ENCODE data around the gene ZNF155. TPM values are rescaled to one million over a fixed set of nuclear protein-coding genes. Genes with fewer than 3 reads are reported as not detected.
"Not testable (repeated sequence)": the region's sequence is repeated elsewhere in the genome, so short reads cannot be mapped to it uniquely, and the experiment has no call there.

Gene ZNF155
- polyA plus RNA-seq, 1 experiment: 8.2 TPM

DNA sequence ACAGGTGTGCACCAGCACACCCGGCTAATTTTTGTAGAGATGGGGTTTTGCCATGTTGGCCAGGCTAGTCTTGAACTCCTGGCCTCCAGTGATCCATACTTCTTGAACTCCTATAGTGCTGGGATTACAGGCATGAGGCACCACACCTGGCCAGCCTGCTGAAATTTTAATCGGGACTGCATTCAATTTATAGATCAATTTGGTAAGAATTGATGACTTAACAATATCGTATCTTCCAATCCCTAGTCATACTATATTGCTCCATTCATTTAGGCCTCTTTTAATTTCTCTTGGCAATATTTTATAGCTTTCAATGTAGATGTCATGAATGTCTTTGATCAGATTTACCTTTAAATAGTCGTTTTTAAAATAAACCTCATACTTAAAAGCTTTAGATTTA lies 43.3 kb upstream of the ZNF155 start:
- H3K9me3 ChIP-seq (ENCODE audit: control insufficient read depth, insufficient read depth, low read length): no peaks in the 10 kb centered on the region; the same call in 1 of the 2 replicates
- H3K27ac ChIP-seq (ENCODE audit: low read depth, low read length): no peak overlapping the region
- no peak overlapping the region for H3K4me3 ChIP-seq (ENCODE audit: low read depth, low read length)
- TF ChIP-seq, protein P1, sequence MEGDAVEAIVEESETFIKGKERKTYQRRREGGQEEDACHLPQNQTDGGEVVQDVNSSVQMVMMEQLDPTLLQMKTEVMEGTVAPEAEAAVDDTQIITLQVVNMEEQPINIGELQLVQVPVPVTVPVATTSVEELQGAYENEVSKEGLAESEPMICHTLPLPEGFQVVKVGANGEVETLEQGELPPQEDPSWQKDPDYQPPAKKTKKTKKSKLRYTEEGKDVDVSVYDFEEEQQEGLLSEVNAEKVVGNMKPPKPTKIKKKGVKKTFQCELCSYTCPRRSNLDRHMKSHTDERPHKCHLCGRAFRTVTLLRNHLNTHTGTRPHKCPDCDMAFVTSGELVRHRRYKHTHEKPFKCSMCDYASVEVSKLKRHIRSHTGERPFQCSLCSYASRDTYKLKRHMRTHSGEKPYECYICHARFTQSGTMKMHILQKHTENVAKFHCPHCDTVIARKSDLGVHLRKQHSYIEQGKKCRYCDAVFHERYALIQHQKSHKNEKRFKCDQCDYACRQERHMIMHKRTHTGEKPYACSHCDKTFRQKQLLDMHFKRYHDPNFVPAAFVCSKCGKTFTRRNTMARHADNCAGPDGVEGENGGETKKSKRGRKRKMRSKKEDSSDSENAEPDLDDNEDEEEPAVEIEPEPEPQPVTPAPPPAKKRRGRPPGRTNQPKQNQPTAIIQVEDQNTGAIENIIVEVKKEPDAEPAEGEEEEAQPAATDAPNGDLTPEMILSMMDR (IDR thresholded peaks at IDR 0.05; ENCODE audit: low read depth, low read length): no peak
- ChIA-PET CTCF (no interaction called here), POLR2A (no interaction called here)
- DNase-seq (ENCODE audit: low read depth, low spot score): no peak
- no peaks in the 10 kb centered on the region for H3K27me3 ChIP-seq (ENCODE audit: control insufficient read depth, insufficient read depth, low read length)

DNA sequence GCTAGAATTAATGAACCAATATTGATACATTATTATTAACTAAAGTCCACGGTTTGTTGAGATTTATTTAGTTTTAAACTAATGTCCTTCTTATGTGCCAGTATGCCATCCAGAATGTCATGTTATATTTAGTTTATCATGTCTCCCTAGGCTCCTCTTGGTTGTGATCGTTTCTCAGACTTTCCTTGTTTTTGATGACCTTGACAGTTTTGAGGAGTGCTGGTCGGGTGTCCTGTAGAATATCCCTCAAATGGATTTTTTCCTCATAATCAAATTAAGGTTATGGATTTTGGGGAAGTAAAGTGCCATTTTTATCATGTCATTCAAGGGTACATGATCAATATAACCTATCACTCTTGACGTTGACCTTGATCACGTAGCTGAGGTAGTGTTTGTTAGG lies 42.8 kb upstream of the ZNF155 start:
- Histone ChIP-seq H3K9me3 (ENCODE audit: control insufficient read depth, insufficient read depth, low read length) (no peaks in the 10 kb centered on the region; the same call in 1 of the 2 replicates), H3K27me3 (ENCODE audit: control insufficient read depth, insufficient read depth, low read length) (no peaks in the 10 kb centered on the region), H3K4me3 (ENCODE audit: low read depth, low read length) (no peak overlapping the region), H3K27ac (ENCODE audit: low read depth, low read length) (no peak overlapping the region)
- no peak for DNase-seq (ENCODE audit: low read depth, low spot score)
- TF ChIP-seq, protein P1 (IDR thresholded peaks at IDR 0.05; ENCODE audit: low read depth, low read length): no peak
- ChIA-PET CTCF (interaction anchor here (0.8 kb wide), 1 partner anchor 10 kb away, joined by 3 read pairs; the partner anchor contains the start of gene ZNF221), POLR2A (no interaction called here)

DNA sequence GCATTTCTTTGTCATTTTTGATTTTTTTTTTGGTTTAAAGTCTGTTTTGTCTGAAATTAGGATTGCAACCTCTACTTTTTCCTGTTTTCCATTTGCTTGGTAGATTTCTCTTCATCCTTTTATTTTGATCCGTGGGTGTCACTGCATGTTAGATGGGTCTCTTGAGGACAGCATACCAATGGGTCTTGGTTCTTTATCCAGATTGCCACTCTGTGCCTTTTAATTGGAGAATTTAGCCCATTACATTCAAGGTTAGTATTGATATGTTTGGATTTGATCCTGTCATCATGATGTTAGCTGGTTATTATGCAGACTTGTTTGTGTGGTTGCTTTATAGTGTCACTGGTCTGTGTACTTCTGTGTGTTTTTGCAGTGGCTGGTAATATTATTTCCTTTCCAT lies 36.6 kb upstream of the ZNF155 start:
- POLR2A ChIA-PET; H3K4me3 ChIP-seq (ENCODE audit: low read depth, low read length); CTCF ChIA-PET; H3K27me3 ChIP-seq (ENCODE audit: control insufficient read depth, insufficient read depth, low read length); DNase-seq (ENCODE audit: low read depth, low spot score); H3K9me3 ChIP-seq (ENCODE audit: control insufficient read depth, insufficient read depth, low read length); H3K27ac ChIP-seq (ENCODE audit: low read depth, low read length): not testable (repeated sequence)

DNA sequence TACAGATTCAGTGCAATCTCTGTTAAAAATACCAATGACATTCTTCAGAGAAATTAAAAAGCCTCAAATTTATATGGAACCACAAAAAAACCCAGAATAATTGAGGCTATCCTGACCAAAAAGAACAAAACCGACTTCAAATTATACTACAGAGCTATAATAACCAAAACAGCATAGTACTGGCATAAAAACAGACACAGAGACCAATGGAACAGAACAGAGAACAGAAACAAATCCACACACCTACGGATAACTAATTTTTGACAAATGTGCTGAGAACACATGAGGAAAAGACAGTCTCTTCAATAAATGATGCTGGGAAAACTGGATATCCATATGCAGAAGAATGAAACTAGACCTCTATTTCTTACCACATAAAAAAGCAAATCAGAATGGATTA lies 34.2 kb upstream of the ZNF155 start:
- H3K27ac ChIP-seq (ENCODE audit: low read depth, low read length); H3K9me3 ChIP-seq (ENCODE audit: control insufficient read depth, insufficient read depth, low read length); POLR2A ChIA-PET; DNase-seq (ENCODE audit: low read depth, low spot score); H3K4me3 ChIP-seq (ENCODE audit: low read depth, low read length); H3K27me3 ChIP-seq (ENCODE audit: control insufficient read depth, insufficient read depth, low read length): not testable (repeated sequence)
- CTCF ChIA-PET: interaction anchor here (0.6 to 0.7 kb wide), 2 partner anchors 139 to 271 kb away, joined by 3 to 6 read pairs; no protein-coding TSS in a partner anchor

DNA sequence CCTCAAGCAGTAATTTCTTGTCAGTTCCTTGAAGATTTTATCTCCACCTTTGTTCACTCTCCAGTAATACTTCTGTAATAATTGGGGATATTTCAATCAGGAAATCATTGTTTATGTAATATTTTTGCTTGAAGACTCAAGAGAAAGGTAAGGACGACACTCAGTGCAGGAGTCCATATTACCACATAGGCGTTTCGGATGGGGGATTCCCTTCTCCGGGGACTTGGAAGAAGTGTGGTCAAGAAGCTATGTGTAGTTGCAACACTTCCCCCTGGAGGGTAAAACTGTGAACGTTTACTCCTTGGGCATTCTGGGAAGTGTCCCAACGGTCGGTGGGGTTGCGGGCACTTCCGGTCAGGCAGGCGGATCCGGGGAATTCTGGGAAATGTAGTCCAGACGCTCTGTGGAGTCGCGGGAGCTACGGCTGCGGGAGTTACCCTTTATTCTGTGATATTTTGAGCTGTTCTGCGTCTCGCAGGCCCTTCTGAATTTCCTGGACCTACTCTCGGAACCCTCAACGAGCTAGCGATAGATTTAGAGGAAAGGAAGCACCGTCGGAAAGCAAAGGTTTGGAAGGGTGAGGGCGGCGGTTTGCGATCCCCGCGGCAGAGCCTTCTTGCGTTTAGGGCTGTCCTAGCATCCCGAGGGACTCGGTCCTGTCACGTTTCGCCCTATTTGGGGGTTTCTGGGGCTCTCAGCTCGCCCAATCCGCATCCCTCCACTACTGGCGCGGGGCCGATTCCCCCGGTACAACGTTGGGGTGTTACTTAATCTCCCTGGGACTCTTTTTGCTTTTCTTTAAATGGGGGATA lies 32.9 kb upstream of the ZNF155 start, which contains the start of gene ZNF221:
TSS of gene ZNF221 (plus strand) at position 395 of the 812 bp plus-strand sequence. CDS start 11,499 bp downstream, outside the sequence.
- POLR2A ChIA-PET: interaction anchor here (1.2 kb wide), 1 partner anchor 16 kb away, joined by 12 read pairs; the partner anchor contains the start of gene ZNF45
- H3K9me3 ChIP-seq (ENCODE audit: control insufficient read depth, insufficient read depth, low read length): peaks cover 6% of the 10 kb centered on the region; the same call in 1 of the 2 replicates
- peak; percentile 95 for DNase-seq (ENCODE audit: low read depth, low spot score)
- TF ChIP-seq, protein P1 (IDR thresholded peaks at IDR 0.05; ENCODE audit: low read depth, low read length): peak; percentile 51
- H3K4me3 ChIP-seq (ENCODE audit: low read depth, low read length): peak within 1 kb of the TSS; percentile 92
- no peaks in the 10 kb centered on the region for H3K27me3 ChIP-seq (ENCODE audit: control insufficient read depth, insufficient read depth, low read length)
- peak within 1 kb of the TSS; percentile 82 for H3K27ac ChIP-seq (ENCODE audit: low read depth, low read length)
- CTCF ChIA-PET: interaction anchor here (0.6 to 1.5 kb wide), 3 partner anchors 10 to 83 kb away, joined by 3 to 4 read pairs (median 3); partner anchors contain the start of gene ZNF45

DNA sequence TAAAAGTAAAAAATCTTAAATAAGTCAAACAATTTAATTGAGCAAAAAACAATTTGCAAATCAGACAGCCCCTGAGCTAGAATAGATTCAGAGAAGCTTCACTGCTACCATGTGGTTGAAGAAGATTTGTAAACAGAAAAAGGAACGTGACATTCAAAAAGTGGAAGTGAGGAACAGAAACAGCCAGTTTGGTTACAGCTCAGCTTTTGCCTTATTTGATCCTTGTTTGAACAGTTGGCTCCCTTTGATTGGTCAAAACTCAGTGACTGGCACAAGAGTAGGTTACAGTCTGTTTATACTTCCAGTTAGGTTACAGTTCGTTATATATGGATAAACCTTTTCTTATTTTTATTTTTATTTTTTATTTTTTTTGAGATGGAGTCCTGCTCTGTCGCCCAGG lies 27.2 kb upstream of the ZNF155 start:
- ChIA-PET POLR2A (no interaction called here), CTCF (no interaction called here)
- DNase-seq (ENCODE audit: low read depth, low spot score): no peak
- no peak overlapping the region for H3K4me3 ChIP-seq (ENCODE audit: low read depth, low read length)
- TF ChIP-seq, protein P1 (IDR thresholded peaks at IDR 0.05; ENCODE audit: low read depth, low read length): no peak
- H3K27ac ChIP-seq (ENCODE audit: low read depth, low read length): no peak overlapping the region
- peaks cover 21% of the 10 kb centered on the region for H3K9me3 ChIP-seq (ENCODE audit: control insufficient read depth, insufficient read depth, low read length)
- H3K27me3 ChIP-seq (ENCODE audit: control insufficient read depth, insufficient read depth, low read length): no peaks in the 10 kb centered on the region
